NCI-H187 (cell line): ENCODE data around the gene PEX1.
"Not testable (repeated sequence)": the region's sequence is repeated elsewhere in the genome, so short reads cannot be mapped to it uniquely, and the experiment has no call there.

Source experiments
- DNase-seq, 2 experiments: peaks; one replicate each; lab custom pipeline; 2025; lab: John Stamatoyannopoulos, UW

The PEX1 gene

GRCh38 chr7:92460510-92460909 is 67.8 kb downstream of the PEX1 start:
- DNase-seq, result peak in 1 of 2 experiments; percentile 2

GRCh38 chr7:92460109-92460508 is 68.2 kb downstream of the PEX1 start:
- DNase-seq, result no peak

GRCh38 chr7:92456236-92456635 is 72.1 kb downstream of the PEX1 start:
- DNase-seq, result no peak

- DNase-seq, result no peak
Observed at GRCh38 chr7:92451645-92452044, 76.7 kb downstream of the PEX1 start.

- no peak for DNase-seq
Observed at GRCh38 chr7:92448205-92448747, 80.0 kb downstream of the PEX1 start.

GRCh38 chr7:92447345-92448204 is 80.7 kb downstream of the PEX1 start, which contains the start of gene GATAD1:
Gene GATAD1 (plus strand): TSS chr7:92447482. CDS start chr7:92447730, 248 bp downstream.
- DNase-seq, result peak; percentile 70 to 89

GRCh38 chr7:92446869-92447344 is 81.4 kb downstream of the PEX1 start:
- DNase-seq, result no peak

- DNase-seq, result not testable (repeated sequence)
Observed at GRCh38 chr7:92442720-92443119, 85.6 kb downstream of the PEX1 start.

- DNase-seq, result no peak
Observed at GRCh38 chr7:92437956-92438491, 90.3 kb downstream of the PEX1 start.
